ENCODE results near the gene RNF44. TPM values are rescaled to one million over a fixed set of nuclear protein-coding genes. Genes with fewer than 3 reads are reported as not detected.

The RNF44 gene
- total and polyA plus RNA-seq, 2 of the 13 experiments (the other 11 are each of a cell fraction or from before 2014, with no cell fraction given): 9.2 to 16.8 TPM

- TF ChIP-seq ZNF687 (CRISPR knock-in tag; IDR thresholded peaks at IDR 0.05): peak; percentile 8; the same call in 1 of the 2 replicates
- TF ChIP-seq ZNF33B (CRISPR knock-in tag; IDR thresholded peaks at IDR 0.05): 0 out of 2 replicates have a peak, but pooled peaks have one; percentile 15
- TF ChIP-seq SRSF1 (optimal IDR thresholded peaks at IDR 0.05; ENCODE audit: low read depth, low read length): peak; percentile 15
- TF ChIP-seq ZNF598 (CRISPR knock-in tag; IDR thresholded peaks at IDR 0.05; ENCODE audit: borderline replicate concordance): peak; percentile 44; the same call in 1 of the 2 replicates
- 0 out of 2 replicates have a peak, but pooled peaks have one; percentile 4 for TF ChIP-seq ZNF333 (CRISPR knock-in tag; IDR thresholded peaks at IDR 0.05; ENCODE audit: borderline replicate concordance)
- TF ChIP-seq ZFX (CRISPR knock-in tag; IDR thresholded peaks at IDR 0.05; ENCODE audit: low read depth): peak; percentile 5; the same call in 1 of the 2 replicates
- no peak for TF ChIP-seq MAFG (CRISPR knock-in tag; IDR thresholded peaks at IDR 0.05)
- TF ChIP-seq ZNF652 (CRISPR knock-in tag; IDR thresholded peaks at IDR 0.05; ENCODE audit: borderline replicate concordance, low read depth): no peak
- no peak for TF ChIP-seq SYNCRIP (IDR thresholded peaks at IDR 0.05; ENCODE audit: insufficient read depth, low read depth, low read length)
- 0 out of 2 replicates have a peak, but pooled peaks have one; percentile 25 for TF ChIP-seq ZNF816 (CRISPR knock-in tag; IDR thresholded peaks at IDR 0.05; ENCODE audit: borderline replicate concordance)
- no peak for TF ChIP-seq MED1 (CRISPR knock-in tag; IDR thresholded peaks at IDR 0.05)
- TF ChIP-seq ZNF550 (CRISPR knock-in tag; IDR thresholded peaks at IDR 0.05; ENCODE audit: borderline replicate concordance): no peak
- TF ChIP-seq ZNF484 (CRISPR knock-in tag; IDR thresholded peaks at IDR 0.05; ENCODE audit: borderline replicate concordance, low read depth): no peak
- TF ChIP-seq ARID4A (CRISPR knock-in tag; IDR thresholded peaks at IDR 0.05; ENCODE audit: borderline replicate concordance): no peak
- no peak for TF ChIP-seq ZNF143 (CRISPR knock-in tag; IDR thresholded peaks at IDR 0.05)
- 0 out of 2 replicates have a peak, but pooled peaks have one; percentile 6 for TF ChIP-seq TBX2 (CRISPR knock-in tag; IDR thresholded peaks at IDR 0.05; ENCODE audit: borderline replicate concordance)
- no peak for TF ChIP-seq ZNF501 (CRISPR knock-in tag; IDR thresholded peaks at IDR 0.05)
- TF ChIP-seq ZNF263 (CRISPR knock-in tag; IDR thresholded peaks at IDR 0.05): no peak
- no peak for TF ChIP-seq ZNF772 (CRISPR knock-in tag; IDR thresholded peaks at IDR 0.05)
- TF ChIP-seq HNRNPLL (IDR thresholded peaks at IDR 0.05; ENCODE audit: low read depth, low read length, poor library complexity, severe bottlenecking): peak; percentile 39
- no peak for TF ChIP-seq CENPT (CRISPR knock-in tag; IDR thresholded peaks at IDR 0.05; ENCODE audit: low read depth)
- no peak for TF ChIP-seq REL (CRISPR knock-in tag; conservative IDR thresholded peaks at IDR 0.05)
These were observed 5.0 kb upstream of the RNF44 start (continued) for GRCh38 chr5:176542135-176542595.

Data from HepG2 (cell line).